ENCODE results near the gene ZC3H10.

The ZC3H10 gene

GRCh38 chr12:56154818-56155217, 36.8 kb downstream of the ZC3H10 start:
- no peak for DNase-seq (ENCODE audit: low spot score)

GRCh38 chr12:56155256-56155845, 37.3 kb downstream of the ZC3H10 start:
- DNase-seq (ENCODE audit: low spot score) = no peak

DNA sequence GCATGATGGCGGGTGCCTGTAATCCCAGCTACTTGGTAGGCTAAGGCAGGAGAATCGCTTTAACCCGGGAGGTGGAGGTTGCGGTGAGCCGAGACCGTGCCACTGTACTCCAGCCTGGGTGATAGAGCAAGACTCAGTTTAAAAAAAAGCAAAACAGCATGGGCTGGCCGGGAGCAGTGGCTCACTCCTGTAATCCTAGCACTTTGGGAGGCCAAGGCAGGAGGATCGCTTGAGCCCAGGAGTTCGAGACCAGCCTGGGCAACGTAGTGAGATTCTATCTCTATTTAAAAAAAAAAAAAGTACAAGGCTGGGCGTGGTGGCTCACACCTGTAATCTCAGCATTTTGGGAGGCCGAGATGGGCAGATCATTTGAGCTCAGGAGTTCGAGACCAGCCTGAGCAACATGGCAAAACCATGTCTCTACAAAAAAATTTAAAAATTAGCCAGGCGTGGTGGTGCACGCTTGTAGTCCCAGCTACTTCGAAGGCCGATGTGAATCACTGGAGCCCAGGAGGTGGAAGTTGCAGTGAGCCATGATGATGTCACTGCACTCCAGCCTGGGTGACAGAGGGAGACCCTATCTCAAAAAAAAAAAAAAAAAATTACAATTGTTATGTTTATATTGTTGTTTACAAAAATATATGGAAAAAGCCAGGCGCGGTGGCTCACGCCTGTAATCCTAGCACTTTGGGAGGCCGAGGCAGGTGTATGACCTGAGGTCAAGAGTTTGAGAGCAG, 38.6 kb downstream of the ZC3H10 start:
- DNase-seq (ENCODE audit: low spot score) = peak; percentile 84

- DNase-seq (ENCODE audit: low spot score) = peak; percentile 94
These were observed 39.3 kb downstream of the ZC3H10 start for GRCh38 chr12:56157201-56158028.

GRCh38 chr12:56158029-56158925, 40.2 kb downstream of the ZC3H10 start, which contains the start of gene MYL6:
Gene MYL6 (plus strand): TSS chr12:56158359. CDS start chr12:56158402, 43 bp downstream.
- peak; percentile 99 for DNase-seq (ENCODE audit: low spot score)

GRCh38 chr12:56158926-56159461, 40.9 kb downstream of the ZC3H10 start:
- peak; percentile 86 for DNase-seq (ENCODE audit: low spot score)

DNA sequence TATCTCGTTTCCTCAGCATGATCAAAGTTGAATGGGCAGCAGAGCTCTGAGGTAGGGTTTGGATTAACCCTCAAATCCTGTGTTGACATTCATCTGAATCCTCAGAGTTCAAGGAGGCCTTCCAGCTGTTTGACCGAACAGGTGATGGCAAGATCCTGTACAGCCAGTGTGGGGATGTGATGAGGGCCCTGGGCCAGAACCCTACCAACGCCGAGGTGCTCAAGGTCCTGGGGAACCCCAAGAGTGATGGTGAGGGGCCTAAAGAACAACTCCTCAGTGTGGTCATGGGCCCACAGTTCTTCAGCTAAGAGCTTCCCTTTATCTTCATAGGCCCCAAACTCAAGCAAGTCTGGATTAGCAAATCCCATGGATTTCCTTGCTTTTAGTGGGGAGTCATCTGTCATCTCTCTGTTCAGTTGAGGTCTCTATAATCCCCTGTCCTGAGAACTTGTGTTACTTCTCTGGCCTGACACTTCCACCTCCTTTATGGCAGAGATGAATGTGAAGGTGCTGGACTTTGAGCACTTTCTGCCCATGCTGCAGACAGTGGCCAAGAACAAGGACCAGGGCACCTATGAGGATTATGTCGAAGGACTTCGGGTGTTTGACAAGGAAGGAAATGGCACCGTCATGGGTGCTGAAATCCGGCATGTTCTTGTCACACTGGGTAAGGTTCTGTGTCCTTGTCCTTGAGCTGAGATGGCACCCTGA, 41.6 kb downstream of the ZC3H10 start:
- DNase-seq (ENCODE audit: low spot score) = no peak

DNA sequence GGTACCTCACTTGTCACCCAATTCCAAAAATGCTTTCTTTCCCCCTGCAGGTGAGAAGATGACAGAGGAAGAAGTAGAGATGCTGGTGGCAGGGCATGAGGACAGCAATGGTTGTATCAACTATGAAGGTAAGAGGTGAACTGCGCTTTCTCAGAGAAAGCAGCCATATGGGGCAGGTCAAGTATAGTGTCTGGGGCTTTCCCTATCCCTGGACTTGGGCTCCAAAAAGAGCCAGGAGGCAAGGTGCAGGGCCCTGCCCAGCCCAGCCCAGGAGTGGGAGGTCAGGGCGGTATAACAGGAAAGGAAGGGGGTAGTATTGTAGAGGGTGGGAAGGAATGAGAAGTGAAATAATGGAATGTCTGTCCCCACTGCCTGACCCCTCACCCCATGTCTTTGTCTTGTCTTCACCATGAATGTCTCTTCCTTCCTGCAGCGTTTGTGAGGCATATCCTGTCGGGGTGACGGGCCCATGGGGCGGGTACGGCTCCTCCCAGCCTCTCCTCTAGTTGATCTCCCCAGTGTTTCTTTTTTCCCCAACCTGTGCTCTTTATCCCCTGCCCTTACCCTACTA, 42.2 kb downstream of the ZC3H10 start:
- peak; percentile 80 for DNase-seq (ENCODE audit: low spot score)

DNA sequence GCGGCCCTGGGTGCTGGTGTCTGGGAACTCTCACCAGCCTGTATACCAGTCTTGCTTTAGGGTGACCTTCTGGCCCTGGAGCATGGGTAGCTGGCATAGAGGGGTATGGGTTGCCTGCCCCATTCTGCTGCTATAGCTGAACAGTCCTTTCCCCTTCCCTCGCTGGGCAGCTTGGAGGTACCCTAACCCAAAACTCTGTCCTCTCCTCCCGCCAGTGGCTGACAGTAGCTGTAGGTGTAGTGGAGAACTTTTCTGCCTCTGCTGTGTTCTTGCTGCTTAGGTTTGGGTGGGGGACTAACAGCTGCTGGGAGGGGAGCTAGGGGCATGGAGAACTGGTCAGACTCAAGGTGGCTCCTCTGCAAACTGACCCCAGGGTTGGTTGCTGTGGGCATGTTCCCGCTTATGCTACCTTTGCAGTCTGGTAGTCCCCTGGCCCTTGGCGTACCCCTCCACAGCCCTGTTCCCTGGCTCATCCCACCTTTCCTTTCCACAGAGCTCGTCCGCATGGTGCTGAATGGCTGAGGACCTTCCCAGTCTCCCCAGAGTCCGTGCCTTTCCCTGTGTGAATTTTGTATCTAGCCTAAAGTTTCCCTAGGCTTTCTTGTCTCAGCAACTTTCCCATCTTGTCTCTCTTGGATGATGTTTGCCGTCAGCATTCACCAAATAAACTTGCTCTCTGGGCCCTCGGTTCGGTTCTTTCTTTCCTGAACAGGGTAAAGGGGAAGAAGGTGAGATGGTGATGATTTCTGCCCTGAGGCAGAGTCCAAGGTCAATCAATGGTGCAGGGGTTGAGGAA, 43.0 kb downstream of the ZC3H10 start:
- DNase-seq (ENCODE audit: low spot score) = no peak

- no peak for DNase-seq (ENCODE audit: low spot score)
These were observed 43.8 kb downstream of the ZC3H10 start for GRCh38 chr12:56161690-56162351.

GRCh38 chr12:56162468-56163290, 44.6 kb downstream of the ZC3H10 start:
- DNase-seq (ENCODE audit: low spot score) = no peak

DNA sequence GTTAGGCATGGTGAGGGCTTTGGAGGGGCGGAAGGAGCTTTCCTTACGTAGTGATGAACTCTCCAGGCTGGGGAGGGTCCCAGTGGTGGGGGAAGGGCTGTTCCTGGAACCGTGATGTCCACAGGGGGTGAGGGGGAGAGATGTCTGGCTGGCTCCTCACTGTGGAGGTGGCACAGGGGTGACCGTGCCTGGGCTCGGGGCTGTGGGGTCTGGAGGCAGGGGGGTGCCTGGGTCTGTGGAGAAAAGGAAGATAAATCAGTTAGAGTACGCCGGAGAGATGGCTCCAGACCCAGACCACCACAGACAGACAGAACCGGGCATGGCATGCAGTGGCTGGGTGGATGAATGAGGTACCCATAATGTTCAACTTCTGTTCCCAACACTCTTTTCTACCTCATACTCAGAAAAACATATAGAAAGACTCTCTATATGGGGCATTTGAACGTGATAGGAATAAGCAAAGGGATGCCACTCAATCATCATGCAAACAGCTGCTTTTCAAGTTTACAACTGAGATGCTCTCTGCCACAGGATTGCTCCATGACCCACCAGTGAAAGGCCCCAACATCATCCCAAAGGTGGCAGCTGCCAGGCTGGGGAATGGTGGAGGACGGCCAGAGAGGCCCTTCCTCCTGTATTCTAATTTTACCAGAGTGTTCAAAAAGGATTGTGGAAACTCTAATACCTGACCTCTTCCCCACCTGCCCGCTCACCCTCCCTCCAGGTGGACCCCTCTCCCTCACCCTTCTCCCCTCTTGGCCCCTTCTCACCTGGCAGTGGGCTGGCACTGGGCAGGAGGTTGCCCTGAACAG, 45.7 kb downstream of the ZC3H10 start:
- DNase-seq (ENCODE audit: low spot score) = no peak

GRCh38 chr12:56164345-56164729, 46.3 kb downstream of the ZC3H10 start:
- DNase-seq (ENCODE audit: low spot score) = no peak

- DNase-seq (ENCODE audit: low spot score) = no peak
These were observed 47.3 kb downstream of the ZC3H10 start for GRCh38 chr12:56165369-56165768.

- DNase-seq (ENCODE audit: low spot score) = no peak
These were observed 51.2 kb downstream of the ZC3H10 start for GRCh38 chr12:56169229-56169759.

DNA sequence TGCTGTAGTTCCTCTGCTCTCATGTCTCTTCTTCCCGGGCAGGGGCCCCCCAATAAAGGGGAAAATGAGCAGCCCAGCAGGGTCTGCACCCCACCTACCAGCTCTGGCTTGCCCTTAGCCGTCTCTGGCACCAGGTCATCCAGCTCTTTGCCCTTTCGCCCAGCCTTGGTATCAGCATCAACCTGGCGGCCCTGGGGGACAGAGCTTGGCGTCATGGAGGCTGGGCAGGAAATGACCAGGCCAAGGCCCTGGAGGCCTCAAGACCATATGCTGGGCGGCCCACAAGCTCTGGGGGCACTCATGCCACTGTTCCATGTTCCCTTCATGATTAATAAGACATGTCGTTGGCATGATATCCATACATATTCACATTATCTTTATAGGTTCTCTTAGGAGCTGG, 54.8 kb downstream of the ZC3H10 start:
- no peak for DNase-seq (ENCODE audit: low spot score)

Data from RKO (cell line).